Lower leg skin (tissue), 4 donors: ENCODE measurements around the gene MYO1E. TPM values are rescaled to one million over a fixed set of nuclear protein-coding genes. Genes with fewer than 3 reads are reported as not detected.

Source experiments
- DNase-seq, 2 donors: peaks; one replicate each; pipeline ENCODE4 v3.0.0-alpha.2; 2019; ENCODE audit warnings: low spot score in 2 of 2
- H3K4me3 ChIP-seq: fragments of 200-600 bp; sonication (generic); 2 replicates; pipeline ENCODE4 v1.5.1; 2017; ENCODE audit warnings: mild to moderate bottlenecking, low read depth; ENCODE audit not compliant: poor library complexity, severe bottlenecking
- CTCF ChIP-seq, 3 donors: fragments of 450-650 bp; IDR thresholded peaks; one replicate each; pipeline ENCODE4 v1.5.1; 2016; ENCODE audit warnings: antibody characterized with exemption in 3 of 3, mild to moderate bottlenecking in 3 of 3, moderate library complexity in 2 of 3
- POLR2A ChIP-seq, 2 donors: fragments of 450-650 bp; IDR thresholded peaks; one replicate each; pipeline ENCODE4 v1.6.1; 2016 to 2017; ENCODE audit warnings: antibody characterized with exemption in 2 of 2, mild to moderate bottlenecking in 1 of 2, moderate library complexity in 1 of 2
- WGBS, 2 donors: methylation state at CpG; one replicate each; pipeline ENCODE4 v1.1.5; 2018; 5-methylcytosine and 5-hydroxymethylcytosine counted together
- intact Hi-C: fragments of 100-400 bp; cut with DNase I; formaldehyde crosslinking; loops from one replicate; pipeline ENCODE4 v1.15.0; 2023; ENCODE audit warnings: low total_unique reads
- total RNA-seq, 4 donors: library from RNA; depleted of rRNA; stranded (reverse); fragments of >200 nt; gene quantifications; one replicate each; pipeline ENCODE4 v1.1.0, GENCODE V29; 2016

MYO1E gene
- total RNA-seq, 4 donors from 2014 or later: 134 to 218 (median 183) TPM

DNA sequence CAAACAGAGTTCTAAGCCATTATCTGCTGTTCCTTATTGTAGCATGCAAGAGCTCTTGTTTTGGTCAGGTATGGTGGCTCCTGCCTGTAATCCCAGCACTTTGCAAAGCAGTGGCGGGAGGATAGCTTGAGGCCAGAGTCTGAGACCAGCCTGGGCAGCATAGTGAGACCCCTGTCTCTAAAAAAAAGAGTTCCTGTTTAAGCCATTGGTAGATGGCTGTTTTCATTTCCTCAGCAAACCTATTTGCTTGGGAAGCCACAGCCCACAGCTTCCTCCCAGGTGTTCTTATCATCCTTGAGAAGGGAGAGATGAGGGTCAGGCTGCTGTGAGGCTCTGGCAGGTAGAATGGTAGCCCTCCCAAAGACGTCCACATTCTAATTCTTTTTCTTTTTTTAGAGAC is 40.9 kb upstream of the MYO1E start:
- no peak for DNase-seq
- H3K4me3 ChIP-seq: no peak overlapping the region
- TF ChIP-seq CTCF (IDR thresholded peaks at IDR 0.05): no peak
- TF ChIP-seq POLR2A (IDR thresholded peaks at IDR 0.05): no peak
- WGBS, 2 donors: 83 to 86% methylated on average over 2 of the region's 2 CpGs
- intact Hi-C loops: loop anchor here (10.0 kb wide), 1 partner anchor 309 kb away; the partner anchor contains the start of gene CCNB2

DNA sequence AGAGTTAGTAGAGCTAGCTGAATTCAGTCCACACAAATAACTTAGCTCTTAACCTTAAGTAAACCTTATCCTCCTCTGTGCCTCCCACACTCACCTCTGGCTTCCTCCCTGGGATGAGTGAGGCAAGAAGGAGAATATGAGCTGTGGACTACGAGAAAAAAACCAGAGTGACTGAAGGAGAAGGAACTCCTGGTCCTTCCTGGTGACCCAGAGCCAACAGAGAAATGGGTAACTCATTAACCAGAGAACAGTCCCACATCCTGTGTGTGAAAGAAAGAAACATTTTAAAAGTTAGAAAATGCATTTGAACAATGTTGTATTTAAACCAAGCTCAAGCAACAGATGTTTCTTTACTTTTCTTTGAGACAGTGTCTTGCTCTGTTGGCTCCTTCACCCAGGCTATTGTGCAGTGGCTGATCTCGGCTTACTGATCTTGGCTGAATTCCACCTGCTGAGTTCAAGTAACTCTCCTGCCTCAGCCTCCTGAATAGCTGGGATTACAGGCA is 37.8 kb upstream of the MYO1E start:
- no peak overlapping the region for H3K4me3 ChIP-seq
- 28 to 34% methylated on average over 2 of the region's 2 CpGs for WGBS, 2 donors
- no peak for DNase-seq
- intact Hi-C loops: loop anchor here (10.0 kb wide), 1 partner anchor 306 kb away; the partner anchor contains the start of gene CCNB2
- TF ChIP-seq POLR2A (IDR thresholded peaks at IDR 0.05) (no peak), CTCF (IDR thresholded peaks at IDR 0.05) (no peak)

DNA sequence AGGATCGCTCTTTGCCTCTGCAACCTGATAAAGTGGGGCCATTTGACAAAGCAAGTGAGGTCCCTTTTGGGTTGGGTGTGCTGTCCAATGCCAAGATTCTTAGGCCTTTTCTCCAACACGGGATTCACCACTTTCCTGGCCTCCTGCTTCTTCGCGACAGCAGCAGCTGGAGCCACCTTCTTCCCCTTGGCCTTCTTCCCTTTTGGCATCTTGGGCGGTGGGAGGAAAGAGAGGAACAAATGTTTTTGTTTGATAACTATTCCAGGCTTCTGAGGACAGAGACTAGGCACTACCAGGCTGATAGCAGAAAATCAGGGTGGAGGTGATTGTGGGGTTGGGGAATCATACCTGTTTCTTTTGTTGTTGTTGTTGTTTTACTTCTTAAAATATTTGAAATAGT is 35.3 kb upstream of the MYO1E start:
- DNase-seq: no peak
- intact Hi-C loops: no loop called here
- no peak overlapping the region for H3K4me3 ChIP-seq
- 71 to 86% methylated on average over 5 of the region's 5 CpGs for WGBS, 2 donors
- TF ChIP-seq POLR2A (IDR thresholded peaks at IDR 0.05) (no peak), CTCF (IDR thresholded peaks at IDR 0.05) (no peak)

DNA sequence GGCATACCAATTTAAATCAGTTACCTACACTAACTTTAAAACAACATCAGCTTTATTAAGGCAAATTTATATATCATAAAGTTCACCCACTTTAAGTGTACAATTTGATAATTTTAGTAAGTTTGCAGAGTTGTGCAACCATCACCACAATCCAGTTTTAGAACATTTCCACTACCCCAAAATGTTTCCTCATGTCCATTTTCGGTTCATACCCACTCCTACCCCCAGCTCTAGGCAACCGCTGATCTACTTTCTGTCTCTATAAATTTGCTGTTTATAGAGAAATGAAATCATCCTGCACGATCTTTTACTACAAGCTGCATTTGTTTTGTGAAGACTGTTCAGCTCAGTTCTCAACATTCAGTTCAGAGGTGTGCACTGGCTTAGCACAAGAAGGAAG is 33.8 kb upstream of the MYO1E start:
- H3K4me3 ChIP-seq: no peak overlapping the region
- 61 to 64% methylated on average over 3 of the region's 3 CpGs for WGBS, 2 donors
- intact Hi-C loops: no loop called here
- TF ChIP-seq POLR2A (IDR thresholded peaks at IDR 0.05) (no peak), CTCF (IDR thresholded peaks at IDR 0.05) (no peak)
- DNase-seq: no peak

DNA sequence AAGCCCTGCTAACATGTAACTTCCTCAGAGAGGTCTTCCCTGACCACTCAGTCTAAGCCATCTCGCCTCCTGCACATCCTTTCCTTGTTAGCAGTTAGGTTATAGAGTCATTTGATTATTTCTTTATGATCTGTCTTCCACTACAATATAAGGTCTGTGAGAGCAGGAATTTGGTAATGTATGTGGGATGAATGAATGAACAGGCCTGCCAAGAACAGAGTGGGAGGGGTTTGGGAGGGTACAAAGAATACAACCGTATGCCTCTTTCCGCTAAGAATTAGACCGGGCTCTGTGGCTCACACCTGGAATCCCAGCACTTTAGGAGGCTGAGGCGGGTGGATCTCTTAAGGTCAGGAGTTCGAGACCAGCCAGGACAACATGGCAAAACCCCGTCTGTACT is 32.4 kb upstream of the MYO1E start:
- WGBS, 2 donors: 64 to 75% methylated on average over 7 of the region's 7 CpGs
- no peak for DNase-seq
- no peak overlapping the region for H3K4me3 ChIP-seq
- intact Hi-C loops: no loop called here
- TF ChIP-seq CTCF (IDR thresholded peaks at IDR 0.05) (no peak), POLR2A (IDR thresholded peaks at IDR 0.05) (no peak)
